GM19372 (cell line): ENCODE measurements around the gene ARL9.
A peak's percentile ranks its signal among the peaks of the same experiment; 100 is the strongest.

ENCODE experiments used
- ATAC-seq: cut with Tn5 transposase; IDR thresholded peaks from one replicate; pipeline ENCODE4 v1.9.1; 2021; ENCODE audit warnings: mild to moderate bottlenecking, low read depth, moderate library complexity; ENCODE audit not compliant: unreplicated experiment

The ARL9 gene

GRCh38 chr4:56531149-56531770 lies 25.7 kb downstream of the ARL9 start:
- ATAC-seq: no peak

GRCh38 chr4:56531823-56532222 lies 26.2 kb downstream of the ARL9 start:
- no peak for ATAC-seq

GRCh38 chr4:56532239-56532638 lies 26.6 kb downstream of the ARL9 start:
- no peak for ATAC-seq

GRCh38 chr4:56535915-56536314 lies 30.3 kb downstream of the ARL9 start:
- no peak for ATAC-seq

GRCh38 chr4:56537147-56537546 lies 31.6 kb downstream of the ARL9 start:
- no peak for ATAC-seq

- ATAC-seq: no peak
Measured at GRCh38 chr4:56540826-56541225, 35.2 kb downstream of the ARL9 start.

- ATAC-seq: peak; percentile 98
Measured at GRCh38 chr4:56544573-56545131, 39.1 kb downstream of the ARL9 start.

- no peak for ATAC-seq
Measured at GRCh38 chr4:56550642-56551041, 45.1 kb downstream of the ARL9 start.

- ATAC-seq: no peak
Measured at GRCh38 chr4:56551516-56551915, 45.9 kb downstream of the ARL9 start.

- no peak for ATAC-seq
Measured at GRCh38 chr4:56552273-56552672, 46.7 kb downstream of the ARL9 start.

- no peak for ATAC-seq
Measured at GRCh38 chr4:56570041-56570440, 64.5 kb downstream of the ARL9 start.
